ENCODE results near the gene STIP1. TPM values are rescaled to one million over a fixed set of nuclear protein-coding genes. Genes with fewer than 3 reads are reported as not detected.
A peak's percentile ranks its signal among the peaks of the same experiment; 100 is the strongest.

STIP1 gene
- total RNA-seq, 4 donors from 2014 or later, result 67.5 to 86.0 (median 78.3) TPM

GRCh38 chr11:64232967-64233315 lies 47.0 kb downstream of the STIP1 start:
- WGBS, 2 donors, result 63 to 68% methylated on average over 8 of the region's 8 CpGs

DNA sequence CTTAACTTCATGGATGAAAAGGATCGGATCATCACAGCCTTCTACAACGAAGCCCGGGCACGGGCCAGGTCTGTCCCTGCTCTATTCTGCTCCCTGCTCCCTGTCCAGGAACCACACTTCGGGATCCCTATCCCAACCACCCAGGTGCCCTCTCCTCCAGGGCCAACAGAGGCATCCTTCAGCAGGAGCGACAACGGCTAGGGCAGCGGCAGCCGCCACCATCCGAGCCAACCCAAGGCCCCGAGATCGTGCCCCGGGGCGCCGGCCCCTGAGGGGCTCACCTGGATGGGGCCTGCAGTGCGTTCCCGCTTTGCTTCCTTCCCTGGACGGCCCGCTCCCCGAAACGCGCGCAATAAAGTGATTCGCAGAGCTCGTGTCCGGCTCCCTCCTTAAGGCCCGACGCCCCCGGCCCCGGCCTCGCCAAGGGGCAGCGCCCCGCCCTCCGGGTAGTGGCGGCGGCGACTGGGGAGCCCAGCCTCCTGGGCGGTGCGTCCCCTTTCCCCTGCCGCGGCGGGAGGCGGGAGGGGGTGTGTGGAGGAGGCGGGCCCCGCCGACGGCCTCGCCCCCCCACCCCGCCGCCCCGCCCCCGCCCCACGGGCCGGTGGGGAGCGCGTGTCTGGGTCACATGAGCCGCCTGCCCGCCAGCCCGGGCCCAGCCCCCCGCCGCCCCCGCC lies 48.1 kb downstream of the STIP1 start, which contains the start of gene VEGFB:
VEGFB (plus strand) TSS at position 672 of the 674 bp plus-strand sequence. CDS start 250 bp downstream, outside the sequence.
- intact Hi-C loops (cut with DNase I; ENCODE audit: low total_unique reads), result no loop called here
- DNase-seq (ENCODE audit: low spot score in 2 of 2), result peak in 1 of 2 donors; percentile 94
- 3 to 5% methylated on average over 11 to 42 of the region's 62 CpGs for WGBS, 2 donors

More at GRCh38 chr11:64232967-64233315, 47.0 kb downstream of the STIP1 start:
- no peak overlapping the region for H3K4me3 ChIP-seq (ENCODE audit: low read depth, poor library complexity, severe bottlenecking)
- intact Hi-C loops (cut with DNase I; ENCODE audit: low total_unique reads), result no loop called here
- DNase-seq (ENCODE audit: low spot score in 2 of 2), result no peak
- TF ChIP-seq, protein P1, sequence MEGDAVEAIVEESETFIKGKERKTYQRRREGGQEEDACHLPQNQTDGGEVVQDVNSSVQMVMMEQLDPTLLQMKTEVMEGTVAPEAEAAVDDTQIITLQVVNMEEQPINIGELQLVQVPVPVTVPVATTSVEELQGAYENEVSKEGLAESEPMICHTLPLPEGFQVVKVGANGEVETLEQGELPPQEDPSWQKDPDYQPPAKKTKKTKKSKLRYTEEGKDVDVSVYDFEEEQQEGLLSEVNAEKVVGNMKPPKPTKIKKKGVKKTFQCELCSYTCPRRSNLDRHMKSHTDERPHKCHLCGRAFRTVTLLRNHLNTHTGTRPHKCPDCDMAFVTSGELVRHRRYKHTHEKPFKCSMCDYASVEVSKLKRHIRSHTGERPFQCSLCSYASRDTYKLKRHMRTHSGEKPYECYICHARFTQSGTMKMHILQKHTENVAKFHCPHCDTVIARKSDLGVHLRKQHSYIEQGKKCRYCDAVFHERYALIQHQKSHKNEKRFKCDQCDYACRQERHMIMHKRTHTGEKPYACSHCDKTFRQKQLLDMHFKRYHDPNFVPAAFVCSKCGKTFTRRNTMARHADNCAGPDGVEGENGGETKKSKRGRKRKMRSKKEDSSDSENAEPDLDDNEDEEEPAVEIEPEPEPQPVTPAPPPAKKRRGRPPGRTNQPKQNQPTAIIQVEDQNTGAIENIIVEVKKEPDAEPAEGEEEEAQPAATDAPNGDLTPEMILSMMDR (IDR thresholded peaks at IDR 0.05), result no peak
- TF ChIP-seq POLR2A (IDR thresholded peaks at IDR 0.05), result no peak

GRCh38 chr11:64234647-64235379 lies 48.8 kb downstream of the STIP1 start:
- peak overlapping the region; percentile 44 for H3K4me3 ChIP-seq (ENCODE audit: low read depth, poor library complexity, severe bottlenecking)
- no peak for DNase-seq (ENCODE audit: low spot score in 2 of 2)
- intact Hi-C loops (cut with DNase I; ENCODE audit: low total_unique reads), result no loop called here
- no peak for TF ChIP-seq POLR2A (IDR thresholded peaks at IDR 0.05)
- TF ChIP-seq, protein P1 (IDR thresholded peaks at IDR 0.05), result no peak
- 1 to 7% methylated on average over 10 to 15 of the region's 80 CpGs for WGBS, 2 donors

More for the DNA sequence above, 48.1 kb downstream of the STIP1 start, which contains the start of gene VEGFB:
- H3K4me3 ChIP-seq (ENCODE audit: low read depth, poor library complexity, severe bottlenecking), result peak within 1 kb of the TSS; percentile 44
- TF ChIP-seq, protein P1 (IDR thresholded peaks at IDR 0.05), result no peak

- intact Hi-C loops (cut with DNase I; ENCODE audit: low total_unique reads), result no loop called here
- 72 to 77% methylated on average over 12 of the region's 12 CpGs for WGBS, 2 donors
- no peak for DNase-seq (ENCODE audit: low spot score in 2 of 2)
Measured at GRCh38 chr11:64235437-64236161, 49.6 kb downstream of the STIP1 start.

GRCh38 chr11:64237484-64237951 lies 51.5 kb downstream of the STIP1 start:
- 48 to 67% methylated on average over 6 to 12 of the region's 12 CpGs for WGBS, 2 donors
- no peak overlapping the region for H3K4me3 ChIP-seq (ENCODE audit: low read depth, poor library complexity, severe bottlenecking)
- no peak for DNase-seq (ENCODE audit: low spot score in 2 of 2)
- TF ChIP-seq, protein P1 (IDR thresholded peaks at IDR 0.05), result no peak
- no peak for TF ChIP-seq POLR2A (IDR thresholded peaks at IDR 0.05)
- intact Hi-C loops (cut with DNase I; ENCODE audit: low total_unique reads), result no loop called here

More at GRCh38 chr11:64235437-64236161, 49.6 kb downstream of the STIP1 start:
- peak overlapping the region; percentile 44 for H3K4me3 ChIP-seq (ENCODE audit: low read depth, poor library complexity, severe bottlenecking)
- TF ChIP-seq POLR2A (IDR thresholded peaks at IDR 0.05), result no peak
- TF ChIP-seq, protein P1 (IDR thresholded peaks at IDR 0.05), result no peak

All from lower leg skin (tissue), 4 donors.